ENCODE measurements around the gene PHACTR3. TPM values are rescaled to one million over a fixed set of nuclear protein-coding genes. Genes with fewer than 3 reads are reported as not detected.

The PHACTR3 gene
- total RNA-seq, 1 experiment from 2014 or later: 0.10 TPM

- Histone ChIP-seq H3K4me1 (ENCODE audit: control insufficient read depth, insufficient read depth, low read length) (no peaks in the 10 kb centered on the region), H3K27ac (ENCODE audit: low read length) (no peak overlapping the region), H3K9me3 (ENCODE audit: control insufficient read depth, insufficient read depth, low read depth, low read length) (no peaks in the 10 kb centered on the region), H3K27me3 (ENCODE audit: control insufficient read depth, insufficient read depth, low read length) (peaks cover 18% of the 10 kb centered on the region), H3K36me3 (ENCODE audit: control insufficient read depth, insufficient read depth, low read length) (no peaks in the 10 kb centered on the region), H3K4me3 (ENCODE audit: low read depth in 2 of 2, low read length in 2 of 2) (no peak overlapping the region)
- intact Hi-C loops (cut with micrococcal nuclease; ENCODE audit: unreplicated experiment) (no loop called here), in situ Hi-C loops (cut with HindIII; ENCODE audit: low pct_unique_long_range_greater_than_20kb, low sequenced_read_pairs) (no loop called here)
- ATAC-seq (no peak), DNase-seq (ENCODE audit: low read depth, low spot score) (no peak)
- no TSS peak for BruUV-seq (replicated peaks)
- POLR2A ChIA-PET: no interaction called here
- TF ChIP-seq CTCF (IDR thresholded peaks at IDR 0.05) (no peak), POLR2AphosphoS5 (IDR thresholded peaks at IDR 0.05; ENCODE audit: low read depth, low read length) (no peak), REST (IDR thresholded peaks at IDR 0.05; ENCODE audit: insufficient read depth in 1 of 2, low read depth in 2 of 2, low read length in 1 of 2) (no peak), SIN3A (IDR thresholded peaks at IDR 0.05; ENCODE audit: borderline replicate concordance, insufficient read depth, low read depth, low read length) (no peak), TCF7L2 (IDR thresholded peaks at IDR 0.05; ENCODE audit: low read depth, low read length) (no peak)
- CTCF ChIA-PET: no interaction called here
Measured at GRCh38 chr20:59680148-59680650, 75.9 kb downstream of the PHACTR3 start.

- H3K36me3 ChIP-seq (ENCODE audit: control insufficient read depth, insufficient read depth, low read length): no peaks in the 10 kb centered on the region
- intact Hi-C loops (cut with micrococcal nuclease; ENCODE audit: unreplicated experiment) (no loop called here), in situ Hi-C loops (cut with HindIII; ENCODE audit: low pct_unique_long_range_greater_than_20kb, low sequenced_read_pairs) (no loop called here)
- H3K9me3 ChIP-seq (ENCODE audit: control insufficient read depth, insufficient read depth, low read depth, low read length): no peaks in the 10 kb centered on the region
- no peak for TF ChIP-seq SIN3A (IDR thresholded peaks at IDR 0.05; ENCODE audit: borderline replicate concordance, insufficient read depth, low read depth, low read length)
- no peaks in the 10 kb centered on the region for H3K4me1 ChIP-seq (ENCODE audit: control insufficient read depth, insufficient read depth, low read length)
- DNase-seq (ENCODE audit: low read depth, low spot score) (no peak), ATAC-seq (no peak)
- no peak overlapping the region for H3K4me3 ChIP-seq (ENCODE audit: low read depth in 2 of 2, low read length in 2 of 2)
- BruUV-seq (replicated peaks): no TSS peak
- peaks cover 18% of the 10 kb centered on the region for H3K27me3 ChIP-seq (ENCODE audit: control insufficient read depth, insufficient read depth, low read length)
- ChIA-PET POLR2A (no interaction called here), CTCF (no interaction called here)
- H3K27ac ChIP-seq (ENCODE audit: low read length): no peak overlapping the region
Measured at GRCh38 chr20:59680852-59681251, 76.5 kb downstream of the PHACTR3 start.

GRCh38 chr20:59682603-59683002 lies 78.3 kb downstream of the PHACTR3 start:
- DNase-seq (ENCODE audit: low read depth, low spot score) (no peak), ATAC-seq (no peak)
- ChIA-PET CTCF (no interaction called here), POLR2A (no interaction called here)
- in situ Hi-C loops (cut with HindIII; ENCODE audit: low pct_unique_long_range_greater_than_20kb, low sequenced_read_pairs): no loop called here
- Histone ChIP-seq H3K27ac (ENCODE audit: low read length) (no peak overlapping the region), H3K27me3 (ENCODE audit: control insufficient read depth, insufficient read depth, low read length) (peaks cover 15% of the 10 kb centered on the region), H3K9me3 (ENCODE audit: control insufficient read depth, insufficient read depth, low read depth, low read length) (no peaks in the 10 kb centered on the region), H3K4me1 (ENCODE audit: control insufficient read depth, insufficient read depth, low read length) (no peaks in the 10 kb centered on the region), H3K36me3 (ENCODE audit: control insufficient read depth, insufficient read depth, low read length) (no peaks in the 10 kb centered on the region), H3K4me3 (ENCODE audit: low read depth in 2 of 2, low read length in 2 of 2) (no peak overlapping the region)
- no peak for TF ChIP-seq CTCF (IDR thresholded peaks at IDR 0.05)
- TF ChIP-seq POLR2AphosphoS5 (IDR thresholded peaks at IDR 0.05; ENCODE audit: low read depth, low read length): no peak
- TF ChIP-seq SIN3A (IDR thresholded peaks at IDR 0.05; ENCODE audit: borderline replicate concordance, insufficient read depth, low read depth, low read length): no peak
- no peak for TF ChIP-seq TCF7L2 (IDR thresholded peaks at IDR 0.05; ENCODE audit: low read depth, low read length)
- no peak for TF ChIP-seq REST (IDR thresholded peaks at IDR 0.05; ENCODE audit: insufficient read depth in 1 of 2, low read depth in 2 of 2, low read length in 1 of 2)
- intact Hi-C loops (cut with micrococcal nuclease; ENCODE audit: unreplicated experiment): no loop called here
- no TSS peak for BruUV-seq (replicated peaks)
